ENCODE data around the gene ASPN. TPM values are rescaled to one million over a fixed set of nuclear protein-coding genes. Genes with fewer than 3 reads are reported as not detected.

ASPN gene
- total RNA-seq, 4 donors from 2014 or later, result 1.4 to 4.2 (median 3.1) TPM

DNA sequence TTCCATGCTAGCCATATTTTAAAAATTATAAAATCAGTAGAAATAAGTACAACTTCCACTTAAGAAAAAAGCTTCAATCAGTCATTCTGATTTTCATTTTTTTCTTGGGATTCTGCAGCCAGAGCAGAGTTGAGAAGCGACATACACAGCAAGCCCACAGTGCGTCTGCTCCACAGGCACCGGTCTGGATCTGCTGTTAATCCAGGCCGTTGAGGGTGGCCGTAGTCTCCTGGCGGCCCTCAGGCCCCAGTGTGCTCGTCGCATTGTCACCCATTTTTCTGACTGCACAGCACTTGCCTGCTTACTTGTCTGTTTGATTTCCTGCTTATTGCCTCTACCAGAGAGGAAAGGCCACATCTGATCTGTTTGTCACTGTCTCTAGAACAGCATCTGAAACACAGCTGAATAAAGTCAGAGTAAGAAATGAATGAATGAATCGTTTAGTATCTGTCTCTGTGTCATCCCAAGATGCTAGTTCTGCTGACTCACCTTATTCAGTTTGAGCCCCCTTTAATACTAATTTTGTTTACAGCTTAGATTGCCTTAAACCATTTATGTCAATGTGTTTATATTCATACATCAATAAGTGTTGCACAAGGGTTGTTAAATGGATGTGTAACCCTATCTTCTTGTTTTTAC lies 11.6 kb upstream of the ASPN start:
- in situ Hi-C loops (cut with MboI; ENCODE audit: low sequenced_read_pairs in 4 of 4) (no loop called here), intact Hi-C loops (cut with DNase I; ENCODE audit: low total_unique reads) (no loop called here)
- DNase-seq, result no peak
- no peak overlapping the region for H3K27ac ChIP-seq
- H3K4me1 ChIP-seq, result no peaks in the 10 kb centered on the region
- H3K36me3 ChIP-seq, result no peaks in the 10 kb centered on the region
- no peak for TF ChIP-seq POLR2A (IDR thresholded peaks at IDR 0.05)
- TF ChIP-seq, protein P1, sequence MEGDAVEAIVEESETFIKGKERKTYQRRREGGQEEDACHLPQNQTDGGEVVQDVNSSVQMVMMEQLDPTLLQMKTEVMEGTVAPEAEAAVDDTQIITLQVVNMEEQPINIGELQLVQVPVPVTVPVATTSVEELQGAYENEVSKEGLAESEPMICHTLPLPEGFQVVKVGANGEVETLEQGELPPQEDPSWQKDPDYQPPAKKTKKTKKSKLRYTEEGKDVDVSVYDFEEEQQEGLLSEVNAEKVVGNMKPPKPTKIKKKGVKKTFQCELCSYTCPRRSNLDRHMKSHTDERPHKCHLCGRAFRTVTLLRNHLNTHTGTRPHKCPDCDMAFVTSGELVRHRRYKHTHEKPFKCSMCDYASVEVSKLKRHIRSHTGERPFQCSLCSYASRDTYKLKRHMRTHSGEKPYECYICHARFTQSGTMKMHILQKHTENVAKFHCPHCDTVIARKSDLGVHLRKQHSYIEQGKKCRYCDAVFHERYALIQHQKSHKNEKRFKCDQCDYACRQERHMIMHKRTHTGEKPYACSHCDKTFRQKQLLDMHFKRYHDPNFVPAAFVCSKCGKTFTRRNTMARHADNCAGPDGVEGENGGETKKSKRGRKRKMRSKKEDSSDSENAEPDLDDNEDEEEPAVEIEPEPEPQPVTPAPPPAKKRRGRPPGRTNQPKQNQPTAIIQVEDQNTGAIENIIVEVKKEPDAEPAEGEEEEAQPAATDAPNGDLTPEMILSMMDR (IDR thresholded peaks at IDR 0.05 in 4 of 5, conservative IDR thresholded peaks at IDR 0.05 in 1 of 5), result no peak
- H3K4me3 ChIP-seq, result no peak overlapping the region
- no peaks in the 10 kb centered on the region for H3K9me3 ChIP-seq
- no peak for ATAC-seq
- H3K27me3 ChIP-seq, result no peaks in the 10 kb centered on the region

DNA sequence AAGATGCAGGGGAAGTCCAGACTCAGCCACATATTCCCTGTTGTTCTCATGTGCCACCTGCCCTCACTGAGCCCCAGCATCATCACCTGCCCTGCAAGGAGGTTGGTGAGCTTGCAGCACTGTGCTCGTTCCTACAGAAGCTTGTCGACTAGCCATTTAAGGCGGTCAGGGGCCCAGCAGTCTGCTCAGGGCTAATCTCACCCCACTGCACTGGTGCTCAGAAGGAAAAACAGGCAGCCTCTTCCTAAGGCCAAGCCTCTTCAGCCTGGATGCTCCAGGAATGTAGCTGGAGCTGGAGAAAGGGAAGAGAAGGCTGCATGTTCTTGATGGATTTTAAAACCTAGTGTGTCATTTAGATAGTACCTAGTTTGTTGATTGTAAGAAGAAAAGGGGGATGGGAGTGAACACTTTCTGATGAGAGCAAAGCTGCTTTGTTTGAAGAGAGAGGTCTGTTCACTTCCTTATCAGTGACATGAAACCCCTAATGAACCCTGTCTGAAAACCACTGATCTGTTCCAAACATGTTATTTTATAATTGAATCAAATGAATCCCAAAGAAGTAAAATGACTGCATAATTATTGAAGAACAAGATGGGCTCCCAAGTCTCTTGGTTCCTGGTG lies 10.6 kb upstream of the ASPN start:
- TF ChIP-seq, protein P1 (IDR thresholded peaks at IDR 0.05 in 4 of 5, conservative IDR thresholded peaks at IDR 0.05 in 1 of 5), result no peak
- no peak for TF ChIP-seq POLR2A (IDR thresholded peaks at IDR 0.05)
- no peak for ATAC-seq
- no peak for DNase-seq
- H3K4me1 ChIP-seq, result peaks cover 0 to 3% of the 10 kb centered on the region in 2 donors
- no peak overlapping the region for H3K4me3 ChIP-seq
- no peaks in the 10 kb centered on the region for H3K36me3 ChIP-seq
- H3K27me3 ChIP-seq, result no peaks in the 10 kb centered on the region
- H3K27ac ChIP-seq, result no peak overlapping the region
- in situ Hi-C loops (cut with MboI; ENCODE audit: low sequenced_read_pairs in 4 of 4) (no loop called here), intact Hi-C loops (cut with DNase I; ENCODE audit: low total_unique reads) (no loop called here)
- no peaks in the 10 kb centered on the region for H3K9me3 ChIP-seq

DNA sequence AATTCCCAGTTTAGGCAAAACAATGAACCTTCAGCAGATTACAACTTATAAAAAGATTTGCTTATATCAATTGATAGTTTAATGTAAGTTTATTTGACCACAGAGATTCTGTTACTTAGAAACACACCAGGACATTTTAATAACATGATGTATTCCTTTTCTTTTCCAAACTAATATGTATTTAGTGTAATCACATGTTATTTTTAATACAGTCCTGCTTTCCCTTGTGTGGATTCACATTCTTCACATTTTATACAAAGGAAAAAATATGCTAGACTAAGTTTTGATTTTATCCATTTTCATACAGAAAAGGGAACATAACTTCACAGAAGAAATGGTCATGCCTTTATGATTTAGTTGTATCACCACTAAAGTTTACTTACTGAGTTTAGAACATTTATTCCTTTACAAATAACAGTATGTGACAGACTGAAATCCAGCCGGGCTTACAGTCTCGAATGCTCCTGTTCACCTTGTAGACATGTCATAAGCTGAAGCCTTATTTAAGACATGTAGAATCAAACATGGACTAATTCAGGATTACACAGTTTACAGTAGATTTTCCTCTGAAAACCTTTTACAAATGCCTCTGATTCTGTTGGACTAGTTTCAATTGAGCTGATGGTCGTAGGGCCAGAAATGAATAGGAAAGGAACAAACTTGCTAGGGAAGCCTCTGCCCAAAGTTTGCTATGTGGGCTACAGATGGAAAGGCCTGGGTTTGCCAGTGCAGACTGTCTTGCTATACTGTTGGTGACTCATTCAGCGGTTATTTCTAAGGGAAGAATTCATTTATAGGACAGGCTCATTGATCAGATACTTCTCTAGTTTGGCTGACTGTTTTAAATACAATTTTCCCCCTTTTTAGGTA lies 6.6 kb upstream of the ASPN start:
- Histone ChIP-seq H3K36me3 (no peaks in the 10 kb centered on the region), H3K27ac (no peak overlapping the region), H3K9me3 (no peaks in the 10 kb centered on the region), H3K27me3 (no peaks in the 10 kb centered on the region), H3K4me1 (peaks cover 3 to 5% of the 10 kb centered on the region in 2 donors), H3K4me3 (no peak overlapping the region)
- in situ Hi-C loops (cut with MboI; ENCODE audit: low sequenced_read_pairs in 4 of 4) (no loop called here), intact Hi-C loops (cut with DNase I; ENCODE audit: low total_unique reads) (no loop called here)
- no peak for TF ChIP-seq POLR2A (IDR thresholded peaks at IDR 0.05)
- TF ChIP-seq, protein P1 (IDR thresholded peaks at IDR 0.05 in 4 of 5, conservative IDR thresholded peaks at IDR 0.05 in 1 of 5), result no peak
- DNase-seq, result no peak
- no peak for ATAC-seq

DNA sequence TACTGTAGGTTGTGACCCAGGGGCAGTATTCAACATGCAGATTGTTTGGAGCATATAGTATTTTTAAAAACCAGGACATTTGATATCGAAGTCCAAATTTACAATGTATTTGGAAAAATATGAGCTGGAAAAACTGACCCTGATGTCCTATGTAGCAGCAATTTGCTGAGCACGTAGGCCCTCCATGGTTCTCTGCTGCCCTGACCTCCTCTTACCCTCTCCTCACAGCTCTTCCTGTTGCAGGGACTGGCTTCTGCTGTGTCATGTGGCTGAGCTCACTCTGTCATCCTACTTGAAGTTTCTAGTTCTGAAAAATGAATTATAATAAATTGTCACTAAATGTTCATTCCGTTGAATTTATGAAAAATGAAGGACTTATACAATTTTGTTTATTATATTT lies 4.1 kb upstream of the ASPN start:
- ATAC-seq, result no peak
- DNase-seq, result no peak
- no peak overlapping the region for H3K4me3 ChIP-seq
- no peaks in the 10 kb centered on the region for H3K36me3 ChIP-seq
- H3K9me3 ChIP-seq, result no peaks in the 10 kb centered on the region
- no peaks in the 10 kb centered on the region for H3K27me3 ChIP-seq
- H3K4me1 ChIP-seq, result peaks cover 3 to 5% of the 10 kb centered on the region in 2 donors
- intact Hi-C loops (cut with DNase I; ENCODE audit: low total_unique reads), result no loop called here
- no peak for TF ChIP-seq POLR2A (IDR thresholded peaks at IDR 0.05)
- TF ChIP-seq, protein P1 (IDR thresholded peaks at IDR 0.05 in 4 of 5, conservative IDR thresholded peaks at IDR 0.05 in 1 of 5), result no peak
- in situ Hi-C loops (cut with MboI; ENCODE audit: low sequenced_read_pairs in 4 of 4), result no loop called here
- no peak overlapping the region for H3K27ac ChIP-seq
